GM18951 (cell line): ENCODE results near the gene MATCAP1.

Source experiments
- POLR2A ChIP-seq: IDR thresholded peaks from 4 replicates; pipeline ENCODE4 v1.6.1; 2011; ENCODE audit warnings: mild to moderate bottlenecking; ENCODE audit not compliant: insufficient read length, insufficient read depth; ENCODE audit errors: extremely low read depth
- in situ Hi-C: fragments of 300-500 bp; cut with MboI; formaldehyde crosslinking; loops from one replicate; pipeline ENCODE4 v1.12.0; 2022; ENCODE audit warnings: low sequenced_read_pairs, mixed read lengths, inconsistent platforms; ENCODE audit not compliant: unreplicated experiment

The MATCAP1 gene

GRCh38 chr16:67156143-67156844 is 27.5 kb downstream of the MATCAP1 start:
- in situ Hi-C loops: no loop called here
- no peak for TF ChIP-seq POLR2A

- TF ChIP-seq POLR2A: no peak
- in situ Hi-C loops: no loop called here
Measured at GRCh38 chr16:67155295-67156142, 28.2 kb downstream of the MATCAP1 start.

- in situ Hi-C loops: no loop called here
- TF ChIP-seq POLR2A: no peak
Measured at GRCh38 chr16:67154578-67155294, 29.0 kb downstream of the MATCAP1 start.

GRCh38 chr16:67151431-67152097 is 32.2 kb downstream of the MATCAP1 start:
- TF ChIP-seq POLR2A: no peak
- in situ Hi-C loops: no loop called here

- peak; percentile 53 for TF ChIP-seq POLR2A
- in situ Hi-C loops: no loop called here
Measured at GRCh38 chr16:67150833-67151396, 32.8 kb downstream of the MATCAP1 start, which contains the start of gene B3GNT9. B3GNT9 (minus strand) TSS chr16:67150998; CDS start chr16:67150485, 513 bp downstream.

- TF ChIP-seq POLR2A: no peak
- in situ Hi-C loops: no loop called here
Measured at GRCh38 chr16:67150047-67150832, 33.5 kb downstream of the MATCAP1 start.

- no peak for TF ChIP-seq POLR2A
- in situ Hi-C loops: no loop called here
Measured at GRCh38 chr16:67149276-67150046, 34.3 kb downstream of the MATCAP1 start.

- in situ Hi-C loops: no loop called here
- TF ChIP-seq POLR2A: no peak
Measured at GRCh38 chr16:67148656-67149275, 35.0 kb downstream of the MATCAP1 start.

GRCh38 chr16:67148221-67148620 is 35.5 kb downstream of the MATCAP1 start:
- in situ Hi-C loops: no loop called here
- TF ChIP-seq POLR2A: no peak

GRCh38 chr16:67147437-67148140 is 36.2 kb downstream of the MATCAP1 start:
- TF ChIP-seq POLR2A: no peak
- in situ Hi-C loops: no loop called here

GRCh38 chr16:67146523-67147357 is 37.0 kb downstream of the MATCAP1 start:
- in situ Hi-C loops: no loop called here
- no peak for TF ChIP-seq POLR2A
